ENCODE data around the gene CSMD2.

The CSMD2 gene

GRCh38 chr1:33864460-33865389, 300.3 kb downstream of the CSMD2 start:
- Histone ChIP-seq H3K9ac (ENCODE audit: low read depth, low read length) (no peak overlapping the region), H3K27ac (ENCODE audit: low read length) (no peak overlapping the region), H4K20me1 (ENCODE audit: insufficient read depth, low read length) (no peaks in the 10 kb centered on the region), H3K79me2 (ENCODE audit: insufficient read depth, low read length) (no peaks in the 10 kb centered on the region), H3K4me1 (ENCODE audit: insufficient read depth, low read length) (no peaks in the 10 kb centered on the region), H3K9me3 (ENCODE audit: insufficient read depth, low read length, severe bottlenecking) (no peaks in the 10 kb centered on the region), H3K4me3 (ENCODE audit: low read depth in 1 of 2, low read length in 2 of 2) (no peak overlapping the region), H3K4me2 (ENCODE audit: insufficient read depth, low read length) (no peak overlapping the region), H2AFZ (ENCODE audit: low read depth, low read length) (no peak overlapping the region), H3K36me3 (ENCODE audit: insufficient read depth, low read length) (no peaks in the 10 kb centered on the region), H3K27me3 (ENCODE audit: insufficient read depth, low read length, poor library complexity) (peaks cover 10% of the 10 kb centered on the region)
- no peak for TF ChIP-seq EZH2 (IDR thresholded peaks at IDR 0.05; ENCODE audit: borderline replicate concordance, low read depth, low read length, severe bottlenecking)
- no peak for TF ChIP-seq CTCF (IDR thresholded peaks at IDR 0.05; ENCODE audit: borderline replicate concordance, extremely low read depth, low read length, poor library complexity, severe bottlenecking)
- ATAC-seq (ENCODE audit: insufficient read depth, low read depth) (no peak), DNase-seq (no peak)

- Histone ChIP-seq H3K9me3 (ENCODE audit: insufficient read depth, low read length, severe bottlenecking) (no peaks in the 10 kb centered on the region), H2AFZ (ENCODE audit: low read depth, low read length) (no peak within 1 kb of the TSS), H3K9ac (ENCODE audit: low read depth, low read length) (no peak within 1 kb of the TSS), H3K36me3 (ENCODE audit: insufficient read depth, low read length) (no peaks in the 10 kb centered on the region), H3K4me3 (ENCODE audit: low read depth in 1 of 2, low read length in 2 of 2) (no peak within 1 kb of the TSS), H3K4me1 (ENCODE audit: insufficient read depth, low read length) (no peaks in the 10 kb centered on the region), H3K4me2 (ENCODE audit: insufficient read depth, low read length) (no peak within 1 kb of the TSS), H3K27ac (ENCODE audit: low read length) (no peak within 1 kb of the TSS), H3K79me2 (ENCODE audit: insufficient read depth, low read length) (no peaks in the 10 kb centered on the region), H3K27me3 (ENCODE audit: insufficient read depth, low read length, poor library complexity) (peaks cover 10% of the 10 kb centered on the region), H4K20me1 (ENCODE audit: insufficient read depth, low read length) (no peaks in the 10 kb centered on the region)
- TF ChIP-seq EZH2 (IDR thresholded peaks at IDR 0.05; ENCODE audit: borderline replicate concordance, low read depth, low read length, severe bottlenecking), result no peak
- no peak for TF ChIP-seq CTCF (IDR thresholded peaks at IDR 0.05; ENCODE audit: borderline replicate concordance, extremely low read depth, low read length, poor library complexity, severe bottlenecking)
- ATAC-seq (ENCODE audit: insufficient read depth, low read depth), result no peak
- no peak for DNase-seq
Observed at GRCh38 chr1:33863779-33864178, 301.3 kb downstream of the CSMD2 start, which contains the start of gene HMGB4. Gene HMGB4 (plus strand): TSS chr1:33864079. CDS start chr1:33864192, 113 bp downstream.

DNA sequence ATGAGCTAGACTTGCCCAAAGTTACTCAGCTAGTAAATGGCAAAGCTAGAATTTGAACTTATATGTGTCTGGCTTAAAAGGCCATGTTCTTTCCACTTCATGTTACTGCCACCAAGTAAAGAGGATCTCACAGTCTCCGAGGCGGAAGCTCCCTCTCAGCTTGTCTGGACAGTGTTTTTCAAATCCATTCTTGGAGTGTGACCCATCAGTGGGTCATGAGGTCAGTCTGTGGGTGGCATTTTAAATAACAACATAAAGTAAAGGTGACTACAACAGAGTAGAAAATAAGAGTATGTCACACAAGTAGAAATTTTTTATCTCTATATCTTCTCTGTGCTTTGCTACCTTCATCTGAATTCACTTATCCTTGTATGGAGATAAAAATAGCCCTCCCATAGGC, 304.4 kb downstream of the CSMD2 start:
- ATAC-seq (ENCODE audit: insufficient read depth, low read depth) (no peak), DNase-seq (no peak)
- Histone ChIP-seq H3K9ac (ENCODE audit: low read depth, low read length) (no peak overlapping the region), H3K27me3 (ENCODE audit: insufficient read depth, low read length, poor library complexity) (peaks cover 7% of the 10 kb centered on the region), H3K4me3 (ENCODE audit: low read depth in 1 of 2, low read length in 2 of 2) (no peak overlapping the region), H3K4me2 (ENCODE audit: insufficient read depth, low read length) (no peak overlapping the region), H3K27ac (ENCODE audit: low read length) (no peak overlapping the region), H3K4me1 (ENCODE audit: insufficient read depth, low read length) (no peaks in the 10 kb centered on the region), H3K79me2 (ENCODE audit: insufficient read depth, low read length) (no peaks in the 10 kb centered on the region), H4K20me1 (ENCODE audit: insufficient read depth, low read length) (no peaks in the 10 kb centered on the region), H3K36me3 (ENCODE audit: insufficient read depth, low read length) (no peaks in the 10 kb centered on the region), H2AFZ (ENCODE audit: low read depth, low read length) (no peak overlapping the region), H3K9me3 (ENCODE audit: insufficient read depth, low read length, severe bottlenecking) (no peaks in the 10 kb centered on the region)
- TF ChIP-seq CTCF (IDR thresholded peaks at IDR 0.05; ENCODE audit: borderline replicate concordance, extremely low read depth, low read length, poor library complexity, severe bottlenecking) (no peak), EZH2 (IDR thresholded peaks at IDR 0.05; ENCODE audit: borderline replicate concordance, low read depth, low read length, severe bottlenecking) (no peak)
